ENCODE data around the gene EPB41L3.

DNA sequence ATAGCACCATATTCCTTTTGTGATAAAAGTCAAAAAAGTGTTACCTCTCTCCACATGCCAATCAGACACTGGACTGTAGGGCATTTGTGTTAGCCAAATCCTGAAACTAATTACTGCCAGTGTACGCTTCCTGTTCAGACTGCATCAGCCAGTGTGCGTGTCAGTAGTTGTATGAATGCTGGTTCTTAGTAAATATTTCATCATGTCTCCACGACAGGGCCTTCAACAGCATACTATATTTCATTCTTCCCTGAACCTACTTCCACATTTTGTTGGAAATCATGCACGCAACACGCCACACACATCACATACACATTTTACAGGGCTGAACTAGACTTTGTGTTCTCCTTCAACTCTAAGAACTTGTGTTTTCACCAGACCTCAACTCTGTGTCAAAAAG, 77.5 kb downstream of the EPB41L3 start:
- TF ChIP-seq, protein P1, sequence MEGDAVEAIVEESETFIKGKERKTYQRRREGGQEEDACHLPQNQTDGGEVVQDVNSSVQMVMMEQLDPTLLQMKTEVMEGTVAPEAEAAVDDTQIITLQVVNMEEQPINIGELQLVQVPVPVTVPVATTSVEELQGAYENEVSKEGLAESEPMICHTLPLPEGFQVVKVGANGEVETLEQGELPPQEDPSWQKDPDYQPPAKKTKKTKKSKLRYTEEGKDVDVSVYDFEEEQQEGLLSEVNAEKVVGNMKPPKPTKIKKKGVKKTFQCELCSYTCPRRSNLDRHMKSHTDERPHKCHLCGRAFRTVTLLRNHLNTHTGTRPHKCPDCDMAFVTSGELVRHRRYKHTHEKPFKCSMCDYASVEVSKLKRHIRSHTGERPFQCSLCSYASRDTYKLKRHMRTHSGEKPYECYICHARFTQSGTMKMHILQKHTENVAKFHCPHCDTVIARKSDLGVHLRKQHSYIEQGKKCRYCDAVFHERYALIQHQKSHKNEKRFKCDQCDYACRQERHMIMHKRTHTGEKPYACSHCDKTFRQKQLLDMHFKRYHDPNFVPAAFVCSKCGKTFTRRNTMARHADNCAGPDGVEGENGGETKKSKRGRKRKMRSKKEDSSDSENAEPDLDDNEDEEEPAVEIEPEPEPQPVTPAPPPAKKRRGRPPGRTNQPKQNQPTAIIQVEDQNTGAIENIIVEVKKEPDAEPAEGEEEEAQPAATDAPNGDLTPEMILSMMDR (optimal IDR thresholded peaks at IDR 0.05 in 1 of 3, IDR thresholded peaks at IDR 0.05 in 1 of 3, conservative IDR thresholded peaks at IDR 0.05 in 1 of 3; ENCODE audit: extremely low read depth in 1 of 3, insufficient read depth in 2 of 3, low read length in 3 of 3): no peak
- TF ChIP-seq EZH2 (IDR thresholded peaks at IDR 0.05; ENCODE audit: low read length): no peak

Measured in keratinocyte (primary cell).